HEK293 (cell line): ENCODE data around the gene PTPRK.

Experiments used
- CTCF ChIA-PET: fragments of 350-600 bp; formaldehyde crosslinking; extraction: SDS; loops from one replicate; lab custom pipeline; 2021; ENCODE audit warnings: antibody characterized with exemption; lab: Yijun Ruan, JAX
- POLR2A ChIA-PET: fragments of 300-600 bp; formaldehyde crosslinking; extraction: SDS; loops from one replicate; lab custom pipeline; 2020; ENCODE audit warnings: antibody characterized with exemption, inconsistent platforms; lab: Yijun Ruan, JAX
- H3K27ac ChIP-seq: fragments of 200-500 bp; sonication (Bioruptor generic); 2 replicates; pipeline ENCODE4 v1.5.1; 2014; ENCODE audit warnings: low read depth, low read length, control low read depth, inconsistent platforms; ENCODE audit errors: extremely low read depth
- H3K36me3 ChIP-seq, 2 experiments: fragments of 200-500 bp in 1 of 2; sonication (Bioruptor generic) in 1 of 2; 1 replicate in 1 of 2; 2 replicates in 1 of 2; pipeline ENCODE4 v1.5.1; 2014 to 2017; ENCODE audit warnings: inconsistent platforms in 2 of 2, low read length in 2 of 2; ENCODE audit not compliant: control insufficient read depth in 2 of 2, insufficient read depth in 1 of 2
- H3K4me1 ChIP-seq: fragments of 200-500 bp; sonication (Bioruptor generic); 2 replicates; pipeline ENCODE4 v1.5.1; 2014; ENCODE audit warnings: mild to moderate bottlenecking, low read length, inconsistent platforms; ENCODE audit not compliant: control insufficient read depth, insufficient read depth
- H3K4me3 ChIP-seq: 2 replicates; pipeline ENCODE4 v1.5.1; 2011; ENCODE audit warnings: low read depth, mild to moderate bottlenecking, control low read depth, low read length, moderate library complexity
- H3K9me3 ChIP-seq: fragments of 200-500 bp; sonication (Bioruptor generic); 2 replicates; pipeline ENCODE4 v1.5.1; 2014; ENCODE audit warnings: low read depth, low read length, inconsistent platforms; ENCODE audit not compliant: control insufficient read depth, insufficient read depth
- HOXA7 ChIP-seq: sonication (generic); formaldehyde crosslinking; IDR thresholded peaks from 2 replicates; pipeline ENCODE4 v1.8.1; 2022; ENCODE audit warnings: missing genetic modification reagents, borderline replicate concordance
- IKZF3 ChIP-seq: fragments of 450-650 bp; IDR thresholded peaks from 2 replicates; pipeline ENCODE4 v1.5.0; 2018; ENCODE audit warnings: missing biosample characterization, mild to moderate bottlenecking, missing genetic modification characterization, moderate library complexity
- KLF1 ChIP-seq: fragments of 450-650 bp; formaldehyde crosslinking; IDR thresholded peaks from 2 replicates; pipeline ENCODE4 v1.5.1; 2016; ENCODE audit warnings: missing biosample characterization, missing genetic modification characterization
- KLF10 ChIP-seq: fragments of 450-650 bp; IDR thresholded peaks from 2 replicates; pipeline ENCODE4 v1.5.1; 2018; ENCODE audit warnings: missing biosample characterization, mild to moderate bottlenecking, missing genetic modification characterization
- MZF1 ChIP-seq: fragments of 450-650 bp; formaldehyde crosslinking; IDR thresholded peaks from 2 replicates; pipeline ENCODE4 v1.5.1; 2017; ENCODE audit warnings: missing biosample characterization, missing genetic modification characterization, borderline replicate concordance
- WT1 ChIP-seq: fragments of 450-650 bp; formaldehyde crosslinking; IDR thresholded peaks from 2 replicates; pipeline ENCODE4 v1.5.1; 2016; ENCODE audit warnings: missing biosample characterization, missing genetic modification characterization
- YY2 ChIP-seq: fragments of 450-650 bp; formaldehyde crosslinking; IDR thresholded peaks from 2 replicates; pipeline ENCODE4 v1.5.1; 2016; ENCODE audit warnings: missing biosample characterization, missing genetic modification characterization
- ZBTB8A ChIP-seq: fragments of 450-650 bp; formaldehyde crosslinking; IDR thresholded peaks from 2 replicates; pipeline ENCODE4 v1.5.1; 2016; ENCODE audit warnings: missing biosample characterization, missing genetic modification characterization
- ZNF132 ChIP-seq: fragments of 450-650 bp; formaldehyde crosslinking; IDR thresholded peaks from 2 replicates; pipeline ENCODE4 v1.5.1; 2017; ENCODE audit warnings: missing biosample characterization, missing genetic modification characterization, borderline replicate concordance
- ZNF155 ChIP-seq: fragments of 450-650 bp; formaldehyde crosslinking; IDR thresholded peaks from 2 replicates; pipeline ENCODE4 v1.5.1; 2016; ENCODE audit warnings: missing biosample characterization, missing genetic modification characterization
- ZNF214 ChIP-seq: fragments of 450-650 bp; formaldehyde crosslinking; IDR thresholded peaks from 2 replicates; pipeline ENCODE4 v1.5.1; 2017; ENCODE audit warnings: missing biosample characterization, mild to moderate bottlenecking, missing genetic modification characterization, borderline replicate concordance
- ZNF354C ChIP-seq: fragments of 450-650 bp; formaldehyde crosslinking; IDR thresholded peaks from 2 replicates; pipeline ENCODE4 v1.5.1; 2016; ENCODE audit warnings: missing biosample characterization, missing genetic modification characterization, low read depth, borderline replicate concordance
- ZNF433 ChIP-seq: fragments of 450-650 bp; formaldehyde crosslinking; IDR thresholded peaks from 2 replicates; pipeline ENCODE4 v1.5.1; 2016; ENCODE audit warnings: missing biosample characterization, missing genetic modification characterization, low read depth
- ZNF510 ChIP-seq: fragments of 450-650 bp; formaldehyde crosslinking; IDR thresholded peaks from 2 replicates; pipeline ENCODE4 v1.5.1; 2018; ENCODE audit warnings: mild to moderate bottlenecking, missing genetic modification characterization, missing biosample characterization; ENCODE audit not compliant: insufficient replicate concordance
- ZNF544 ChIP-seq: fragments of 450-650 bp; formaldehyde crosslinking; IDR thresholded peaks from 2 replicates; pipeline ENCODE4 v1.5.0; 2017; ENCODE audit warnings: missing biosample characterization, missing genetic modification characterization
- ZNF600 ChIP-seq: fragments of 450-650 bp; formaldehyde crosslinking; IDR thresholded peaks from 2 replicates; pipeline ENCODE4 v1.5.1; 2016; ENCODE audit warnings: missing biosample characterization, missing genetic modification characterization
- ZNF626 ChIP-seq: fragments of 450-650 bp; sonication (Bioruptor Pico); formaldehyde crosslinking; IDR thresholded peaks from 2 replicates; pipeline ENCODE4 v1.5.1; 2018; ENCODE audit warnings: missing biosample characterization, missing genetic modification characterization, inconsistent platforms
- ZNF629 ChIP-seq: fragments of 450-650 bp; formaldehyde crosslinking; IDR thresholded peaks from 2 replicates; pipeline ENCODE4 v1.5.1; 2017; ENCODE audit warnings: missing biosample characterization, missing genetic modification characterization
- ZNF664 ChIP-seq: fragments of 450-650 bp; formaldehyde crosslinking; IDR thresholded peaks from 2 replicates; pipeline ENCODE4 v1.5.1; 2016; ENCODE audit warnings: missing biosample characterization, missing genetic modification characterization
- TF ChIP-seq, protein P1 (sequence below): fragments of 450-650 bp; formaldehyde crosslinking; conservative IDR thresholded peaks from 2 replicates; pipeline ENCODE4 v1.5.1; 2016; ENCODE audit warnings: low read depth, missing biosample characterization, missing genetic modification characterization
- TF ChIP-seq, protein P2 (sequence below): fragments of 450-650 bp; formaldehyde crosslinking; IDR thresholded peaks from 2 replicates; pipeline ENCODE4 v1.5.1; 2016; ENCODE audit warnings: missing biosample characterization, missing genetic modification characterization, borderline replicate concordance
- TF ChIP-seq, protein P3 (sequence below): fragments of 450-650 bp; formaldehyde crosslinking; IDR thresholded peaks from 2 replicates; pipeline ENCODE4 v1.5.1; 2017; ENCODE audit warnings: missing biosample characterization, missing genetic modification characterization

The PTPRK gene

DNA sequence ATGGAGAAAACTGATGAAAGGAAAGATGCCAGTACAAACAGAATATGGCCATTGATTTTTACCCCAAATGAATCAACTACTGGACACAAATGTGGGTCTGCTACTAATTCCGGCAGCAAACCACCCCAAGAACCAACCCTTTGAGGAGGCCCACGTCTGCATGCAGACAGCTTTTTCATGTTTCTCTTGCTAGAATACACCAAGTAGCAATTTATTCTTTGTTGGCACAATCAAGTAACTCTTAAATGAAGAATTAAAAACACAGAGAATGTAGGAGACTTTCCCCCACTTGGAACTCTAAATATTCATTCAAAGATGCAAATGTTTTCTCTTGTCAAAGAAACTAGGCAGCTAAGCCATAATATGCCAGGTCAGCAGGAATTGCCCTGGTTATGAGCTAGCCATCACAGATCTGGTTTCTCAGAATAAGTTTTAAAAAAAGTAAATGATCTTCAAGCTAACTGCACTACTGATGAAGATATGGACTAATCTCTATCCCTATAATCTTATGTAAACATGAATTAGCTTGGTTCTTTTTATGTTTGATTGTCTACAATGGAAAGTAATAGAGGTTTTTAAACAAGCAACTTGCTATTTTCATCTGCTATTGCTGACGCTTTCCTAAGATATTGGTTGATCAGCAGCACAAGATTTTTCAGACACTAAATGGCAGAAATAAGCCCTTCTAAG, 456.4 kb downstream of the PTPRK start (continued):
- TF ChIP-seq, protein P1, sequence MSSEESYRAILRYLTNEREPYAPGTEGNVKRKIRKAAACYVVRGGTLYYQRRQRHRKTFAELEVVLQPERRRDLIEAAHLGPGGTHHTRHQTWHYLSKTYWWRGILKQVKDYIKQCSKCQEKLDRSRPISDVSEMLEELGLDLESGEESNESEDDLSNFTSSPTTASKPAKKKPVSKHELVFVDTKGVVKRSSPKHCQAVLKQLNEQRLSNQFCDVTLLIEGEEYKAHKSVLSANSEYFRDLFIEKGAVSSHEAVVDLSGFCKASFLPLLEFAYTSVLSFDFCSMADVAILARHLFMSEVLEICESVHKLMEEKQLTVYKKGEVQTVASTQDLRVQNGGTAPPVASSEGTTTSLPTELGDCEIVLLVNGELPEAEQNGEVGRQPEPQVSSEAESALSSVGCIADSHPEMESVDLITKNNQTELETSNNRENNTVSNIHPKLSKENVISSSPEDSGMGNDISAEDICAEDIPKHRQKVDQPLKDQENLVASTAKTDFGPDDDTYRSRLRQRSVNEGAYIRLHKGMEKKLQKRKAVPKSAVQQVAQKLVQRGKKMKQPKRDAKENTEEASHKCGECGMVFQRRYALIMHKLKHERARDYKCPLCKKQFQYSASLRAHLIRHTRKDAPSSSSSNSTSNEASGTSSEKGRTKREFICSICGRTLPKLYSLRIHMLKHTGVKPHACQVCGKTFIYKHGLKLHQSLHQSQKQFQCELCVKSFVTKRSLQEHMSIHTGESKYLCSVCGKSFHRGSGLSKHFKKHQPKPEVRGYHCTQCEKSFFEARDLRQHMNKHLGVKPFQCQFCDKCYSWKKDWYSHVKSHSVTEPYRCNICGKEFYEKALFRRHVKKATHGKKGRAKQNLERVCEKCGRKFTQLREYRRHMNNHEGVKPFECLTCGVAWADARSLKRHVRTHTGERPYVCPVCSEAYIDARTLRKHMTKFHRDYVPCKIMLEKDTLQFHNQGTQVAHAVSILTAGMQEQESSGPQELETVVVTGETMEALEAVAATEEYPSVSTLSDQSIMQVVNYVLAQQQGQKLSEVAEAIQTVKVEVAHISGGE (tag by site-specific recombination): no peak
- no peak for TF ChIP-seq KLF10 (tag by site-specific recombination)
- no peak for TF ChIP-seq HOXA7 (CRISPR knock-in tag)
- TF ChIP-seq, protein P2, sequence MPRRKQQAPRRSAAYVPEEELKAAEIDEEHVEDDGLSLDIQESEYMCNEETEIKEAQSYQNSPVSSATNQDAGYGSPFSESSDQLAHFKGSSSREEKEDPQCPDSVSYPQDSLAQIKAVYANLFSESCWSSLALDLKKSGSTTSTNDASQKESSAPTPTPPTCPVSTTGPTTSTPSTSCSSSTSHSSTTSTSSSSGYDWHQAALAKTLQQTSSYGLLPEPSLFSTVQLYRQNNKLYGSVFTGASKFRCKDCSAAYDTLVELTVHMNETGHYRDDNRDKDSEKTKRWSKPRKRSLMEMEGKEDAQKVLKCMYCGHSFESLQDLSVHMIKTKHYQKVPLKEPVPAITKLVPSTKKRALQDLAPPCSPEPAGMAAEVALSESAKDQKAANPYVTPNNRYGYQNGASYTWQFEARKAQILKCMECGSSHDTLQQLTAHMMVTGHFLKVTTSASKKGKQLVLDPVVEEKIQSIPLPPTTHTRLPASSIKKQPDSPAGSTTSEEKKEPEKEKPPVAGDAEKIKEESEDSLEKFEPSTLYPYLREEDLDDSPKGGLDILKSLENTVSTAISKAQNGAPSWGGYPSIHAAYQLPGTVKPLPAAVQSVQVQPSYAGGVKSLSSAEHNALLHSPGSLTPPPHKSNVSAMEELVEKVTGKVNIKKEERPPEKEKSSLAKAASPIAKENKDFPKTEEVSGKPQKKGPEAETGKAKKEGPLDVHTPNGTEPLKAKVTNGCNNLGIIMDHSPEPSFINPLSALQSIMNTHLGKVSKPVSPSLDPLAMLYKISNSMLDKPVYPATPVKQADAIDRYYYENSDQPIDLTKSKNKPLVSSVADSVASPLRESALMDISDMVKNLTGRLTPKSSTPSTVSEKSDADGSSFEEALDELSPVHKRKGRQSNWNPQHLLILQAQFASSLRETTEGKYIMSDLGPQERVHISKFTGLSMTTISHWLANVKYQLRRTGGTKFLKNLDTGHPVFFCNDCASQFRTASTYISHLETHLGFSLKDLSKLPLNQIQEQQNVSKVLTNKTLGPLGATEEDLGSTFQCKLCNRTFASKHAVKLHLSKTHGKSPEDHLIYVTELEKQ (tag by site-specific recombination): no peak
- no peak for TF ChIP-seq ZNF600 (tag by site-specific recombination)
- no peak for TF ChIP-seq ZNF544 (tag by site-specific recombination)
- TF ChIP-seq WT1: no peak
- no peak for TF ChIP-seq KLF1 (tag by site-specific recombination)
- TF ChIP-seq ZNF510 (tag by site-specific recombination): no peak
- TF ChIP-seq IKZF3: no peak
- TF ChIP-seq ZNF664 (tag by site-specific recombination): no peak
- no peak for TF ChIP-seq ZNF132

DNA sequence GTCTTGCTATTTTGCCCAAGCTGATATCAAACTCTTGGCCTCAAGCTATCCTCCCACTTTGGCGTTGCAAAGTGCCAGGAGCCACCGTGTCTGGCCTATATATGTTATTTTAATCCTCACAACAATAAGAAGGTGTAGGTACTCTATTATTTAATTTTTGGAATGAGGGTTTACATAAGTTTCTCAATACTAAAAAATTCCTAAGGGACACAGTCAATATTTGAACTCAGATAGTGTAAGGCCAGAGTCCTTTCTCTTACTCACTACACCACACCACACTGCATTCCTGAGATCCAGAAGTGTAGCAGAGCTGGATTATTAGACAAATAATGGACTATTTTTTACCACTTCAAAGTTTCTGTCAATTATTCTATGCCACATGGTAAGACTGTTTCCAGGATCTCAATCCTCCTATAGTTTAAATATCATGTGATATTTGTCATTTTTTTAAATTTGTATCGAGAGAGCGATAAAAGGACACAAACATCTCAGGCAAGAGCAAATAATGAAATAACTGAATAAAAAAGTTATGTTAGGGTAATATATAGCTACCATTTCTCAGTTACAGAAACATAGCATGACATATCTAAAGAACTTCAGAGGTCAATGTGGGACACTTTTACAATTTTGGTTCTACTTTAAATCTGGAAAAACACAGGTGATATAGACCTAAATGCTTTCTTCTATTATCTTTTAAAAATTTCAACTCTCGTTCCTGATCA, 457.4 kb downstream of the PTPRK start:
- H3K4me1 ChIP-seq: peaks cover 24% of the 10 kb centered on the region
- CTCF ChIA-PET: no interaction called here
- H3K4me3 ChIP-seq: no peak overlapping the region
- POLR2A ChIA-PET: no interaction called here
- no peak overlapping the region for H3K27ac ChIP-seq
- H3K9me3 ChIP-seq: no peaks in the 10 kb centered on the region
- no peaks in the 10 kb centered on the region for H3K36me3 ChIP-seq
- no peak for TF ChIP-seq ZNF629 (tag by site-specific recombination)
- no peak for TF ChIP-seq ZNF214 (tag by site-specific recombination)
- TF ChIP-seq ZNF626 (tag by site-specific recombination): no peak
- no peak for TF ChIP-seq ZNF155 (tag by site-specific recombination)
- TF ChIP-seq ZBTB8A (tag by site-specific recombination): no peak
- TF ChIP-seq YY2 (tag by site-specific recombination): no peak
- no peak for TF ChIP-seq MZF1 (tag by site-specific recombination)
- no peak for TF ChIP-seq ZNF354C (tag by site-specific recombination)
- TF ChIP-seq, protein P1 (tag by site-specific recombination): no peak
- TF ChIP-seq, protein P3, sequence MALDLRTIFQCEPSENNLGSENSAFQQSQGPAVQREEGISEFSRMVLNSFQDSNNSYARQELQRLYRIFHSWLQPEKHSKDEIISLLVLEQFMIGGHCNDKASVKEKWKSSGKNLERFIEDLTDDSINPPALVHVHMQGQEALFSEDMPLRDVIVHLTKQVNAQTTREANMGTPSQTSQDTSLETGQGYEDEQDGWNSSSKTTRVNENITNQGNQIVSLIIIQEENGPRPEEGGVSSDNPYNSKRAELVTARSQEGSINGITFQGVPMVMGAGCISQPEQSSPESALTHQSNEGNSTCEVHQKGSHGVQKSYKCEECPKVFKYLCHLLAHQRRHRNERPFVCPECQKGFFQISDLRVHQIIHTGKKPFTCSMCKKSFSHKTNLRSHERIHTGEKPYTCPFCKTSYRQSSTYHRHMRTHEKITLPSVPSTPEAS: no peak
- no peak for TF ChIP-seq ZNF433 (tag by site-specific recombination)
